HG03175 (cell line): ENCODE measurements around the gene CBFB.
"Not testable (repeated sequence)": the region's sequence is repeated elsewhere in the genome, so short reads cannot be mapped to it uniquely, and the experiment has no call there.

ENCODE experiments used
- ATAC-seq: cut with Tn5 transposase; IDR thresholded peaks from one replicate; pipeline ENCODE4 v1.9.1; 2021; ENCODE audit warnings: mild to moderate bottlenecking, moderate library complexity; ENCODE audit not compliant: unreplicated experiment

The CBFB gene

GRCh38 chr16:67040166-67040565 is 11.2 kb downstream of the CBFB start:
- no peak for ATAC-seq

GRCh38 chr16:67040906-67041305 is 12.0 kb downstream of the CBFB start:
- ATAC-seq: no peak

- not testable (repeated sequence) for ATAC-seq
Measured at GRCh38 chr16:67041520-67041919, 12.6 kb downstream of the CBFB start.

- no peak for ATAC-seq
Measured at GRCh38 chr16:67043420-67043819, 14.5 kb downstream of the CBFB start.

- no peak for ATAC-seq
Measured at GRCh38 chr16:67050796-67051195, 21.8 kb downstream of the CBFB start.

- no peak for ATAC-seq
Measured at GRCh38 chr16:67052399-67052798, 23.4 kb downstream of the CBFB start.

GRCh38 chr16:67053767-67054334 is 24.9 kb downstream of the CBFB start:
- ATAC-seq: no peak

GRCh38 chr16:67054901-67055300 is 26.0 kb downstream of the CBFB start:
- ATAC-seq: no peak

- peak; percentile 37 for ATAC-seq
Measured at GRCh38 chr16:67055712-67056487, 27.0 kb downstream of the CBFB start.

- ATAC-seq: no peak
Measured at GRCh38 chr16:67063008-67063407, 34.1 kb downstream of the CBFB start.

GRCh38 chr16:67068212-67068753 is 39.3 kb downstream of the CBFB start:
- no peak for ATAC-seq

GRCh38 chr16:67071476-67072048 is 42.6 kb downstream of the CBFB start:
- ATAC-seq: no peak

GRCh38 chr16:67075331-67075730 is 46.4 kb downstream of the CBFB start:
- no peak for ATAC-seq

- ATAC-seq: no peak
Measured at GRCh38 chr16:67077871-67078270, 48.9 kb downstream of the CBFB start.

GRCh38 chr16:67082100-67082499 is 53.2 kb downstream of the CBFB start:
- ATAC-seq: no peak

GRCh38 chr16:67082891-67083290 is 53.9 kb downstream of the CBFB start:
- ATAC-seq: no peak

GRCh38 chr16:67084345-67085028 is 55.5 kb downstream of the CBFB start:
- ATAC-seq: peak; percentile 77

GRCh38 chr16:67086822-67087221 is 57.9 kb downstream of the CBFB start:
- no peak for ATAC-seq

- no peak for ATAC-seq
Measured at GRCh38 chr16:67087291-67087690, 58.3 kb downstream of the CBFB start.

- no peak for ATAC-seq
Measured at GRCh38 chr16:67087803-67088202, 58.9 kb downstream of the CBFB start.

- ATAC-seq: no peak
Measured at GRCh38 chr16:67088551-67088950, 59.6 kb downstream of the CBFB start.
